Sigmoid colon (tissue), 4 donors: ENCODE measurements around the gene CTXND1.

Experiments
- CTCF ChIP-seq, 4 experiments: fragments of 450-650 bp in 3 of 4; fragments of 200-600 bp in 1 of 4; IDR thresholded peaks; one replicate each; pipeline ENCODE4 v1.5.1; 2016 to 2019; ENCODE audit warnings: antibody characterized with exemption in 4 of 4, mild to moderate bottlenecking in 3 of 4, moderate library complexity in 2 of 4
- POLR2AphosphoS5 ChIP-seq, 4 donors: sonication (generic); formaldehyde crosslinking; IDR thresholded peaks; one replicate each; pipeline ENCODE4 v1.6.1; 2017; ENCODE audit warnings: antibody characterized with exemption in 4 of 4

GRCh38 chr15:80216911-80217310, 35.1 kb downstream of the CTXND1 start:
- no peak for TF ChIP-seq CTCF (IDR thresholded peaks at IDR 0.05)
- no peak for TF ChIP-seq POLR2AphosphoS5 (IDR thresholded peaks at IDR 0.05)
